Gastrocnemius medialis (tissue), 4 donors: ENCODE results near the gene SELENOI. TPM values are rescaled to one million over a fixed set of nuclear protein-coding genes. Genes with fewer than 3 reads are reported as not detected.
"Not testable (repeated sequence)": the region's sequence is repeated elsewhere in the genome, so short reads cannot be mapped to it uniquely, and the experiment has no call there.

Experiments
- ATAC-seq, 2 donors: fragments of 150-250 bp; one replicate each; pipeline ENCODE4 v1.9.1; 2016
- DNase-seq, 2 donors: peaks; one replicate each; pipeline ENCODE4 v3.0.0-alpha.2; 2019
- H3K27ac ChIP-seq, 4 donors: fragments of 200-600 bp; sonication (generic); 1 replicate in 1 of 4; 2 replicates in 3 of 4; pipeline ENCODE4 v1.5.1; 2016 to 2018; ENCODE audit warnings: mild to moderate bottlenecking in 2 of 4, moderate library complexity in 1 of 4
- H3K27me3 ChIP-seq, 3 donors: fragments of 200-600 bp; sonication (generic) in 2 of 3; 1 replicate in 1 of 3; 2 replicates in 2 of 3; pipeline versions ENCODE4 v1.5.1 to v1.6.0; 2016 to 2019; ENCODE audit warnings: mild to moderate bottlenecking in 1 of 3, moderate library complexity in 1 of 3
- H3K36me3 ChIP-seq, 2 donors: fragments of 200-600 bp; sonication (generic) in 1 of 2; one replicate each; pipeline ENCODE4 v1.5.1; 2017 to 2018
- H3K4me1 ChIP-seq, 2 donors: fragments of 200-600 bp; sonication (generic) in 1 of 2; one replicate each; pipeline ENCODE4 v1.5.1; 2016 to 2017; ENCODE audit warnings: mild to moderate bottlenecking in 2 of 2
- H3K4me3 ChIP-seq, 4 donors: fragments of 200-600 bp; sonication (generic) in 3 of 4; 1 replicate in 1 of 4; 2 replicates in 3 of 4; pipeline ENCODE4 v1.5.1; 2016 to 2019; ENCODE audit warnings: mild to moderate bottlenecking in 2 of 4
- H3K9me3 ChIP-seq, 3 donors: fragments of 200-600 bp; sonication (generic) in 2 of 3; 1 replicate in 1 of 3; 2 replicates in 2 of 3; pipeline ENCODE4 v1.5.1; 2016 to 2019
- POLR2A ChIP-seq, 2 donors: fragments of 450-650 bp; IDR thresholded peaks; one replicate each; pipeline ENCODE4 v1.6.1; 2017; ENCODE audit warnings: antibody characterized with exemption in 2 of 2, mild to moderate bottlenecking in 2 of 2, moderate library complexity in 2 of 2
- in situ Hi-C, 4 donors: fragments of 200-750 bp; cut with MboI; loops; one replicate each; pipeline versions ENCODE4 v1.15.0 to v1.8.0; 2017; ENCODE audit warnings: low sequenced_read_pairs in 4 of 4
- intact Hi-C: fragments of 100-400 bp; cut with DNase I; formaldehyde crosslinking; loops from one replicate; pipeline ENCODE4 v1.15.1; 2023; ENCODE audit warnings: low total_unique reads
- total RNA-seq, 4 donors: library from RNA; depleted of rRNA; stranded (reverse); fragments of >200 nt; gene quantifications; one replicate each; pipeline versions ENCODE4 v1.1.0 to v1.2.3, GENCODE V29; 2016
- TF ChIP-seq, protein P1 (sequence below), 5 experiments: fragments of 450-650 bp in 3 of 5; fragments of 200-600 bp in 2 of 5; sonication (generic) in 2 of 5; IDR thresholded peaks in 4 of 5; conservative IDR thresholded peaks in 1 of 5; 1 replicate in 4 of 5; 2 replicates in 1 of 5; pipeline ENCODE4 v1.5.1; 2016 to 2019; ENCODE audit warnings: antibody characterized with exemption in 5 of 5, mild to moderate bottlenecking in 3 of 5, moderate library complexity in 3 of 5

SELENOI gene
- total RNA-seq, 4 donors from 2014 or later = 8.5 to 30.6 (median 17.0) TPM

DNA sequence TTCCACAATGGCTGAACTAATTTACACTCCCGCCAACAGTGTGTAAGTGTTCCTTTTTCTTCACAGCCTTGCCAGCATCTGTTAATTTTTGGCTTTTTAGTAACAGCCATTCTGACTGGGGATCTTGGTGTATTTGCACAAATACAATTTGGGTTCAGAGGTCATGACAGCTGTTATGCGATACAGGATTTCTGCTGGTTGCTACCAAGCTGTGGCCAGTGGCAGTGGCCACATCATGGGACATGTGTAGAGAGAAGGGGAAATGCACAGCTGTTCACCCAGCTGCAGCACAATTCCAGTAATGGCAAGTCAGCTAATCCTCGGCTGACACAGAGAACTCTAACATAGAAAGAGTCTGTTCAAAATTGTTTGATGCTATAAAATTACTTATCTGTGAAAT lies 21.0 kb upstream of the SELENOI start:
- intact Hi-C loops = no loop called here
- Histone ChIP-seq H3K27ac (no peak overlapping the region), H3K36me3 (no peaks in the 10 kb centered on the region), H3K9me3 (no peaks in the 10 kb centered on the region), H3K4me3 (no peak overlapping the region), H3K4me1 (no peaks in the 10 kb centered on the region), H3K27me3 (no peaks in the 10 kb centered on the region)
- in situ Hi-C loops = loop anchor here (5.0 to 25.0 kb wide), 3 partner anchors 88 to 363 kb away; partner anchors contain the start of gene KIF3C (in 1 of the 4)
- DNase-seq (no peak), ATAC-seq (no peak)
- no peak for TF ChIP-seq POLR2A (IDR thresholded peaks at IDR 0.05)
- TF ChIP-seq, protein P1, sequence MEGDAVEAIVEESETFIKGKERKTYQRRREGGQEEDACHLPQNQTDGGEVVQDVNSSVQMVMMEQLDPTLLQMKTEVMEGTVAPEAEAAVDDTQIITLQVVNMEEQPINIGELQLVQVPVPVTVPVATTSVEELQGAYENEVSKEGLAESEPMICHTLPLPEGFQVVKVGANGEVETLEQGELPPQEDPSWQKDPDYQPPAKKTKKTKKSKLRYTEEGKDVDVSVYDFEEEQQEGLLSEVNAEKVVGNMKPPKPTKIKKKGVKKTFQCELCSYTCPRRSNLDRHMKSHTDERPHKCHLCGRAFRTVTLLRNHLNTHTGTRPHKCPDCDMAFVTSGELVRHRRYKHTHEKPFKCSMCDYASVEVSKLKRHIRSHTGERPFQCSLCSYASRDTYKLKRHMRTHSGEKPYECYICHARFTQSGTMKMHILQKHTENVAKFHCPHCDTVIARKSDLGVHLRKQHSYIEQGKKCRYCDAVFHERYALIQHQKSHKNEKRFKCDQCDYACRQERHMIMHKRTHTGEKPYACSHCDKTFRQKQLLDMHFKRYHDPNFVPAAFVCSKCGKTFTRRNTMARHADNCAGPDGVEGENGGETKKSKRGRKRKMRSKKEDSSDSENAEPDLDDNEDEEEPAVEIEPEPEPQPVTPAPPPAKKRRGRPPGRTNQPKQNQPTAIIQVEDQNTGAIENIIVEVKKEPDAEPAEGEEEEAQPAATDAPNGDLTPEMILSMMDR (IDR thresholded peaks at IDR 0.05 in 4 of 5, conservative IDR thresholded peaks at IDR 0.05 in 1 of 5) = no peak

DNA sequence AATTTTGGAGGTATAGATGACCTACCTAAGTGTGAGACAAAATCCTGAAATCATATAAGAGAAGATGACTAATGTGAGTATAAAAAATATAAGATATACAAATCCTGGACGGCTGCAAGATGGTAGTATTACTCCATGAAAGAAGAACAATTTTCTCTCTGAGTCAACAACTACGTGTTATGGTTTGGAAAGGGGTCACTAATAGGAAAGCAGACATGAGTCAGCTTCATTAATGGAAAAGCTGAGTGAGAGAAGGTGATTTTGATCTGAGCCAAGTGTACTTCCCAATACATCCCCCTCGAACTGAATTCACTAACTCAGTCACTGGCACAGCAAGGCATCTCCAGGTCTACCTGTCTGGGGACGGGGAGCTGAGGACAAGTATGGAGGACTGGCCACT lies 20.1 kb upstream of the SELENOI start:
- no peaks in the 10 kb centered on the region for H3K36me3 ChIP-seq
- no peak overlapping the region for H3K4me3 ChIP-seq
- in situ Hi-C loops = loop anchor here (5.0 to 25.0 kb wide), 3 partner anchors 89 to 364 kb away; partner anchors contain the start of gene KIF3C (in 1 of the 4)
- H3K27me3 ChIP-seq = no peaks in the 10 kb centered on the region
- H3K9me3 ChIP-seq = no peaks in the 10 kb centered on the region
- DNase-seq (no peak), ATAC-seq (no peak)
- no peak overlapping the region for H3K27ac ChIP-seq
- no peaks in the 10 kb centered on the region for H3K4me1 ChIP-seq
- no peak for TF ChIP-seq POLR2A (IDR thresholded peaks at IDR 0.05)
- TF ChIP-seq, protein P1 (IDR thresholded peaks at IDR 0.05 in 4 of 5, conservative IDR thresholded peaks at IDR 0.05 in 1 of 5) = no peak
- intact Hi-C loops = no loop called here

DNA sequence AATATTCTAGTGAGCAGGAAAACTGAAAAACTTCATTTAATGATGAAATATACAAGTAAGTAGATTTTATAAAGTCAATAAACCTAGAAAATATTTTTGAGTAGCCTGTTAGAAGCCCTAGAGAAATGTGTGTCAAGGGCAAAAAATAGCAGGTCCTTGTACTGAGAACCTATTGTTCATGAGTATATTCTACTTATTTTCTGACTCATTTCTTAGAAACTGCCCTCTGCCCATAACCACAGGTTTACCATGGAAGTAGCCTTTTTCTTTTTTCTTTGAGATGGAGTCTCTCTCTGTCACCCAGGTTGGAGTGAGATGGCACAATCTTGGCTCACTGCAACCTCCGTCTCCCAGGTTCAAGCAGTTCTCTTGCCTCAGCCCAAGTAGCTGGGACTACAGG lies 19.4 kb upstream of the SELENOI start:
- Histone ChIP-seq H3K4me1 (no peaks in the 10 kb centered on the region), H3K4me3 (no peak overlapping the region), H3K9me3 (no peaks in the 10 kb centered on the region), H3K27me3 (no peaks in the 10 kb centered on the region), H3K27ac (no peak overlapping the region), H3K36me3 (no peaks in the 10 kb centered on the region)
- DNase-seq (no peak), ATAC-seq (no peak)
- TF ChIP-seq, protein P1 (IDR thresholded peaks at IDR 0.05 in 4 of 5, conservative IDR thresholded peaks at IDR 0.05 in 1 of 5) = no peak
- TF ChIP-seq POLR2A (IDR thresholded peaks at IDR 0.05) = no peak
- in situ Hi-C loops = loop anchor here (5.0 to 25.0 kb wide), 3 partner anchors 89 to 364 kb away; partner anchors contain the start of gene KIF3C (in 1 of the 4)
- intact Hi-C loops = no loop called here

DNA sequence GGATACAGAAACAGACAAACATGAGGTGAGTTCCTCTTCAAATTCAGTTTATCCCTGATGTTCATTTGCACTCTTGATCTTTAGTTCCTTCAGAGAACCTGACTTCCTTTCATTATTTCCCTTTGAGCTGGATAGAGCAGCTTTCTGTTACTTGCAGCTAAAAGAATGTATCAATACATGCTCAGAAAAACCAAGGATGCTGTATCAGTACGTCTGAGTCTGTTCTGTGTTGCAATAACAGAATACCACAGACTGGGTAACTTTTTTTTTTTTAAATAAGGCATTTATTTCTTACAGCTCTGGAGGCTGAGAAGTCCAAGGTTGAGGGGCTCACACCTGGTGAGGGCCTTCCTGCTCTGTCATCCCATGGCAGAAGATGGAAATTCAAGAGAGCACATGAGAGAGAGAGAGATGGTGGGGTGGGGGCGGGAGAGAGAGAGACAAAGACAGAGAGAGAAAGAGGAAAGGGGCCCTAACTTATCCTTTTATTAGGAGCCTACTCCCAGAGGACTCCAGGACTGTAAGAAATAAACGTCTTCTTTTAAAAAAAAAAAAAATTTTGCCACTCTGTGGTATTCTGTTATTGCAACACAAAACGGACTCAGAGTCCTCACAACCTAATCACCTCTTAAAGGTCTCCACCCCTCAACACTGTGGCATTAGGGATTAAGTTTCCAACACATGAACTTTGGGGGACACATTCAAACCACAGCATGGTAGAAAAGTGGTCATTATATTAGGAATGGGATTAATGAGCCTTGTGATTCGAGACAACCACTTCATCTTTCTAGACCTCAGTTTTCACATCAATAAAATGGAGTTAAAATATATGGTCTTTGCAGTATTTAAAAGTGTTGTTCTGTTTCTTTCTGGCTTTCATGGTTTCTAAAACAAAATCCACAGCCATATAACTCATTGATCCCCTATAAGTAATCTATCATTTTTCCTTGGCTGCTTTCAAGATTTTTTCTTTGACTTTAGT lies 18.4 kb upstream of the SELENOI start:
- in situ Hi-C loops = loop anchor here (5.0 to 25.0 kb wide), 3 partner anchors 90 to 365 kb away; partner anchors contain the start of gene KIF3C (in 1 of the 4)
- ATAC-seq = no peak
- no peak overlapping the region for H3K4me3 ChIP-seq
- no peaks in the 10 kb centered on the region for H3K36me3 ChIP-seq
- no peak for DNase-seq
- no peaks in the 10 kb centered on the region for H3K27me3 ChIP-seq
- no peaks in the 10 kb centered on the region for H3K9me3 ChIP-seq
- no peak for TF ChIP-seq POLR2A (IDR thresholded peaks at IDR 0.05)
- H3K27ac ChIP-seq = no peak overlapping the region
- no peaks in the 10 kb centered on the region for H3K4me1 ChIP-seq
- intact Hi-C loops = no loop called here

DNA sequence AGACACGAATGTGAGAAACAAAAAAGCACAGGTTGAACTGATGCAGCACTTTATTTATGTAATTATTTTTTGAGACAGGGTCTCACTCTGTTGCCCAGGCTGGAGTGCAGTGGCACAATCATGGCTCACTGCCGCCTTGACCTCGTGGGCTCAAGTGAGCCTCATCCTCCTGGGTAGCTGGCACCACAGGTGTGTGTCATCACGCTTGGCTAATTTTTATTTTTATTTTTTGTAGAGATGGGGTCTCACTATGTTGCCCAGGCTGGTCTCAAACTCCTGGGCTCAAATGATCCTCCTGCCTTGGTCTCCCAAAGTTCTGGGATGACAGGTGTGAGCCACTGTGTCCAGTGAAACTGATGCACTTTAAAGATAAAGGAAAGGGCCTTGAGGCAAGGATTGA lies 16.9 kb upstream of the SELENOI start:
- intact Hi-C loops, H3K9me3 ChIP-seq, H3K36me3 ChIP-seq, H3K4me3 ChIP-seq, DNase-seq, ATAC-seq, H3K27ac ChIP-seq, H3K4me1 ChIP-seq, H3K27me3 ChIP-seq: not testable (repeated sequence)
- in situ Hi-C loops = loop anchor here (5.0 to 25.0 kb wide), 3 partner anchors 92 to 367 kb away; partner anchors contain the start of gene KIF3C (in 1 of the 4)
